Urinary bladder (tissue), 4 donors: ENCODE results near the gene RC3H2. TPM values are rescaled to one million over a fixed set of nuclear protein-coding genes. Genes with fewer than 3 reads are reported as not detected.
"Not testable (repeated sequence)": the region's sequence is repeated elsewhere in the genome, so short reads cannot be mapped to it uniquely, and the experiment has no call there.

ENCODE experiments used
- DNase-seq: peaks from one replicate; pipeline ENCODE4 v3.0.0-alpha.2; 2015; ENCODE audit errors: extremely low spot score
- H3K27ac ChIP-seq: one replicate; pipeline ENCODE4 v1.5.1; 2013; ENCODE audit warnings: low read depth, mild to moderate bottlenecking, moderate library complexity
- H3K36me3 ChIP-seq: one replicate; pipeline ENCODE4 v1.6.1; 2013; ENCODE audit warnings: mild to moderate bottlenecking, moderate library complexity; ENCODE audit not compliant: insufficient read depth
- H3K4me1 ChIP-seq: one replicate; pipeline ENCODE4 v1.6.1; 2013; ENCODE audit warnings: mild to moderate bottlenecking, moderate library complexity; ENCODE audit not compliant: insufficient read depth
- H3K4me3 ChIP-seq: one replicate; pipeline ENCODE4 v1.5.1; 2013; ENCODE audit warnings: low read depth, low read length
- WGBS: extraction: QIAGEN DNeasy Blood & Tissue Kit; methylation state at CpG from one replicate; pipeline ENCODE4 v1.1.7; 2013; 5-methylcytosine and 5-hydroxymethylcytosine counted together
- polyA plus RNA-seq: library from polyadenylated mRNA; stranded (reverse); fragments of 200-250 nt; gene quantifications from one replicate; pipeline ENCODE4 v1.2.3, GENCODE V29; 2013
- total RNA-seq: library from RNA; depleted of rRNA; stranded (reverse); fragments of >200 nt; gene quantifications from one replicate; pipeline ENCODE4 v1.2.3, GENCODE V29; 2014
- donor health status: healthy with polysubstance abuse.
- donor health status: healthy.

RC3H2 gene
- total and polyA plus RNA-seq, 2 donors = 14.5 to 65.6 TPM

GRCh38 chr9:122897969-122898368, 7.2 kb downstream of the RC3H2 start:
- DNase-seq = no peak
- peaks cover 2% of the 10 kb centered on the region for H3K4me1 ChIP-seq
- no peak overlapping the region for H3K27ac ChIP-seq
- no peak overlapping the region for H3K4me3 ChIP-seq
- no peaks in the 10 kb centered on the region for H3K36me3 ChIP-seq
- 99% methylated on average over 1 of the region's 1 CpG for WGBS

- no peaks in the 10 kb centered on the region for H3K4me1 ChIP-seq
- DNase-seq = no peak
- H3K36me3 ChIP-seq = peaks cover 4% of the 10 kb centered on the region
- no peak overlapping the region for H3K27ac ChIP-seq
- no peak overlapping the region for H3K4me3 ChIP-seq
- 79% methylated on average over 3 of the region's 3 CpGs for WGBS
Measured at GRCh38 chr9:122888480-122888879, 16.7 kb downstream of the RC3H2 start.

- H3K4me1 ChIP-seq = no peaks in the 10 kb centered on the region
- no peak overlapping the region for H3K27ac ChIP-seq
- peaks cover 11% of the 10 kb centered on the region for H3K36me3 ChIP-seq
- no peak overlapping the region for H3K4me3 ChIP-seq
- DNase-seq = no peak
- WGBS = 93% methylated on average over 2 of the region's 2 CpGs
Measured at GRCh38 chr9:122883125-122883524, 22.0 kb downstream of the RC3H2 start.

- 71% methylated on average over 2 of the region's 2 CpGs for WGBS
- H3K4me3 ChIP-seq = no peak overlapping the region
- peaks cover 15% of the 10 kb centered on the region for H3K36me3 ChIP-seq
- H3K4me1 ChIP-seq = no peaks in the 10 kb centered on the region
- no peak for DNase-seq
- no peak overlapping the region for H3K27ac ChIP-seq
Measured at GRCh38 chr9:122879443-122879842, 25.7 kb downstream of the RC3H2 start.

- Histone ChIP-seq H3K27ac (no peak overlapping the region), H3K4me1 (no peaks in the 10 kb centered on the region), H3K36me3 (peaks cover 11% of the 10 kb centered on the region), H3K4me3 (no peak overlapping the region)
- 92% methylated on average over 1 of the region's 1 CpG for WGBS
- no peak for DNase-seq
Measured at GRCh38 chr9:122875523-122875922, 29.6 kb downstream of the RC3H2 start.

GRCh38 chr9:122867276-122867675, 37.9 kb downstream of the RC3H2 start:
- H3K27ac ChIP-seq, H3K36me3 ChIP-seq, H3K4me1 ChIP-seq, H3K4me3 ChIP-seq, DNase-seq: not testable (repeated sequence)
- 91% methylated on average over 12 of the region's 27 CpGs for WGBS

- no peak for DNase-seq
- WGBS = 50% methylated on average over 1 of the region's 5 CpGs
- Histone ChIP-seq H3K4me3 (no peak overlapping the region), H3K27ac (no peak overlapping the region), H3K4me1 (no peaks in the 10 kb centered on the region), H3K36me3 (no peaks in the 10 kb centered on the region)
Measured at GRCh38 chr9:122866079-122866478, 39.1 kb downstream of the RC3H2 start.

- no peaks in the 10 kb centered on the region for H3K36me3 ChIP-seq
- no peak for DNase-seq
- WGBS = 84% methylated on average over 7 of the region's 7 CpGs
- H3K4me3 ChIP-seq = no peak overlapping the region
- no peak overlapping the region for H3K27ac ChIP-seq
- no peaks in the 10 kb centered on the region for H3K4me1 ChIP-seq
Measured at GRCh38 chr9:122865300-122865699, 39.9 kb downstream of the RC3H2 start.

GRCh38 chr9:122863407-122863806, 41.8 kb downstream of the RC3H2 start:
- H3K27ac ChIP-seq = no peak overlapping the region
- DNase-seq = no peak
- no peaks in the 10 kb centered on the region for H3K4me1 ChIP-seq
- H3K36me3 ChIP-seq = no peaks in the 10 kb centered on the region
- WGBS = 97% methylated on average over 3 of the region's 3 CpGs
- H3K4me3 ChIP-seq = no peak overlapping the region

- Histone ChIP-seq H3K4me1 (no peaks in the 10 kb centered on the region), H3K4me3 (no peak overlapping the region), H3K27ac (no peak overlapping the region), H3K36me3 (peaks cover 3% of the 10 kb centered on the region)
- 91% methylated on average over 8 of the region's 8 CpGs for WGBS
- no peak for DNase-seq
Measured at GRCh38 chr9:122860319-122861142, 44.6 kb downstream of the RC3H2 start.

GRCh38 chr9:122857815-122858214, 47.3 kb downstream of the RC3H2 start:
- Histone ChIP-seq H3K4me1 (no peaks in the 10 kb centered on the region), H3K36me3 (peaks cover 5% of the 10 kb centered on the region), H3K27ac (no peak overlapping the region), H3K4me3 (no peak overlapping the region)
- no peak for DNase-seq
- 94% methylated on average over 3 of the region's 3 CpGs for whole genome bisulfite sequencing

- 96% methylated on average over 32 of the region's 59 CpGs for WGBS
- H3K4me3 ChIP-seq, H3K4me1 ChIP-seq, DNase-seq, H3K36me3 ChIP-seq, H3K27ac ChIP-seq: not testable (repeated sequence)
Measured at GRCh38 chr9:122852085-122852786, 52.9 kb downstream of the RC3H2 start.

- Histone ChIP-seq H3K36me3 (peaks cover 2% of the 10 kb centered on the region), H3K27ac (no peak overlapping the region), H3K4me3 (no peak overlapping the region), H3K4me1 (no peaks in the 10 kb centered on the region)
- WGBS = 89% methylated on average over 2 of the region's 2 CpGs
- no peak for DNase-seq
Measured at GRCh38 chr9:122848256-122848943, 56.8 kb downstream of the RC3H2 start.
